ENCODE measurements around the gene NEB. TPM values are rescaled to one million over a fixed set of nuclear protein-coding genes. Genes with fewer than 3 reads are reported as not detected.

The NEB gene
- total and polyA plus RNA-seq, 2 of the 4 experiments (the other 2 are of a cell fraction): under 0.01 TPM; not detected in 1

DNA sequence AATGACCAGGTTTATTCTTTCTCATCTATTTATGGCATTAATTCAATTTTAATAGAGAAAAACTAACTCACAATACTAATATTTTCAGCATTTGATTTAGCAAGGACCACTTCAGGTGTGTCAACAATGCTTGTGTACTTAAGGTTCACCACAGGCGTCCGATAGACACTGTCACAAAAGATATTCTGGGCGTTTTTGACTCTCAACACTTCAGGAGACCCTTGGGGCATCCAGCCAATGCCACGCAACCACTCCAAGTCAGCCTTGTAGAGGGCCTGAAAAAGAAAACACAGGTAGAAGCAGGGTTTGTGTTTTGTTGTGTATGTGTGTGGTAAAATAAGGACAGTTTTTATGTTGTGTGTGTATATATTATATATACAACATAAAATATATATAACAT lies 158.2 kb downstream of the NEB start:
- Histone ChIP-seq H3K9ac (ENCODE audit: low read depth, low read length) (no peak overlapping the region), H2BK5ac (ENCODE audit: low read depth, low read length, poor library complexity, severe bottlenecking) (no peak overlapping the region), H4K5ac (ENCODE audit: low read depth, low read length) (no peak overlapping the region), H3K4ac (ENCODE audit: low read depth, low read length) (no peak overlapping the region), H4K20me1 (ENCODE audit: insufficient read depth, low read length) (no peaks in the 10 kb centered on the region), H3K4me2 (ENCODE audit: low read depth, low read length) (no peak overlapping the region), H3K79me1 (ENCODE audit: low read depth in 1 of 2, low read length in 2 of 2) (no peaks in the 10 kb centered on the region), H2AK5ac (ENCODE audit: low read depth, low read length) (no peak overlapping the region), H2AFZ (replicated peaks; ENCODE audit: low read length, poor library complexity) (no peak overlapping the region), H4K91ac (ENCODE audit: insufficient read depth, low read depth, low read length) (no peak overlapping the region), H2BK15ac (ENCODE audit: low read depth, low read length) (no peak overlapping the region), H3K14ac (replicated peaks; ENCODE audit: low read depth, low read length) (no peak overlapping the region), H3K23ac (ENCODE audit: low read depth, low read length) (no peak overlapping the region), H3K27ac (ENCODE audit: insufficient read depth, low read length) (no peak overlapping the region), H3K27me3 (ENCODE audit: control insufficient read depth, insufficient read depth, low read length) (no peaks in the 10 kb centered on the region), H3K9me1 (ENCODE audit: insufficient read depth, low read length) (no peaks in the 10 kb centered on the region), H2BK20ac (ENCODE audit: low read depth, low read length) (no peak overlapping the region), H3K9me3 (ENCODE audit: control insufficient read depth, insufficient read depth, low read length) (no peaks in the 10 kb centered on the region), H4K8ac (ENCODE audit: low read depth in 2 of 2, low read length in 2 of 2) (no peak overlapping the region), H3K18ac (ENCODE audit: low read depth, low read length) (no peak overlapping the region), H3K56ac (ENCODE audit: extremely low read depth, insufficient read depth, low read length) (no peak overlapping the region), H3K4me1 (ENCODE audit: control insufficient read depth, insufficient read depth, low read length) (no peaks in the 10 kb centered on the region), H3K4me3 (ENCODE audit: insufficient read depth, low read depth, low read length) (no peak overlapping the region), H3K36me3 (ENCODE audit: control insufficient read depth, insufficient read depth, low read length) (no peaks in the 10 kb centered on the region), H2AK9ac (replicated peaks; ENCODE audit: low read depth, low read length, poor library complexity) (no peak overlapping the region), H2BK120ac (ENCODE audit: low read depth, low read length) (no peak overlapping the region)
- TF ChIP-seq RFX5 (IDR thresholded peaks at IDR 0.05; ENCODE audit: low read depth, low read length) (no peak), MAZ (IDR thresholded peaks at IDR 0.05; ENCODE audit: borderline replicate concordance, low read depth, low read length) (no peak), FOS (IDR thresholded peaks at IDR 0.05; ENCODE audit: low read depth, low read length) (no peak)
- TF ChIP-seq, protein P1, sequence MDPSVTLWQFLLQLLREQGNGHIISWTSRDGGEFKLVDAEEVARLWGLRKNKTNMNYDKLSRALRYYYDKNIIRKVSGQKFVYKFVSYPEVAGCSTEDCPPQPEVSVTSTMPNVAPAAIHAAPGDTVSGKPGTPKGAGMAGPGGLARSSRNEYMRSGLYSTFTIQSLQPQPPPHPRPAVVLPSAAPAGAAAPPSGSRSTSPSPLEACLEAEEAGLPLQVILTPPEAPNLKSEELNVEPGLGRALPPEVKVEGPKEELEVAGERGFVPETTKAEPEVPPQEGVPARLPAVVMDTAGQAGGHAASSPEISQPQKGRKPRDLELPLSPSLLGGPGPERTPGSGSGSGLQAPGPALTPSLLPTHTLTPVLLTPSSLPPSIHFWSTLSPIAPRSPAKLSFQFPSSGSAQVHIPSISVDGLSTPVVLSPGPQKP (IDR thresholded peaks at IDR 0.05; ENCODE audit: borderline replicate concordance, low read depth, low read length): no peak
- in situ Hi-C loops (cut with MboI; ENCODE audit: low sequenced_read_pairs) (no loop called here), dilution Hi-C loops (cut with HindIII; ENCODE audit: low sequenced_read_pairs, unreplicated experiment) (no loop called here), intact Hi-C loops (cut with micrococcal nuclease) (no loop called here)
- ChIA-PET POLR2A (ENCODE audit: unreplicated experiment) (no interaction called here), CTCF (no interaction called here)
- ATAC-seq (ENCODE audit: low read depth) (no peak), DNase-seq (no peak)
- no CpG with 5 or more reads among the region's 4 CpGs for WGBS, 2 experiments (ENCODE audit: extremely low coverage in 2 of 2, insufficient read length in 1 of 2)
- BruUV-seq (replicated peaks): no TSS peak

Data from IMR-90 (cell line).